HG02571 (cell line): ENCODE results near the gene CARMIL3.

ENCODE experiments used
- ATAC-seq: cut with Tn5 transposase; IDR thresholded peaks from one replicate; pipeline ENCODE4 v1.9.1; 2021; ENCODE audit warnings: mild to moderate bottlenecking, moderate library complexity; ENCODE audit not compliant: unreplicated experiment

The CARMIL3 gene

DNA sequence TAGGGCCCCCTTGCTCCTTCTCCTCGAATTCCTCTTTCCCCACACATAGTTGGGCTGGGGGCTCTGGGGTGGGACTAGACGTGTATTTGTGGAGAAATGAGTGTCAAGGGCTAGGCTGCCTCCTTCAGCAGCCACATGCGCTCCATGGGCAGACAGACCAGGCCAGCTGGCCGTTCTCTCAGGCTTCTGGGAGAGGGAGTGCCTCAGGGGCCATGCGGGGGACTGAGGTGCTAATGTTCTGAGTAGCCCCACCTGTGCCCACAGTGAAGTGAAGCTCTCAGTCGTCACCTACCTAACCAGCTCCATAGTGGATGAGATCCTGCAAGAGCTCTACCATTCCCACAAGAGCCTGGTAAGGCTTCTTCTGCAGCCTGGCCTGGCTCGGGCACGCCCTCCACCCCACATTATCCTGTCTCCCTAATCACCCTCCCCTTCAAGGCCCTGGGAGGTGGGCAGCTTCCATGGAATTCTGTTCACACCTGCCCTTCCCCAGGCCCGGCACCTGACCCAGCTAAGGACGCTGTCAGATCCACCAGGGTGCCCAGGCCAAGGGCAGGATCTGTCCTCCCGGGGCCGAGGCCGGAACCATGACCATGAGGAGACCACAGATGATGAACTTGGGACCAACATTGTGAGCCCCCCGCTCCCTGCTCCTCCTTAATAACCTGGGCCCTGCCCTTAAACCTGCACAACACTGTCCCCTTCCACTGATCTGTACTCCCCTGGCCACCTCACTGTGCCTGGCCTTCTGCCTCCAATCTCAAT is 10.6 kb downstream of the CARMIL3 start:
- no peak for ATAC-seq

DNA sequence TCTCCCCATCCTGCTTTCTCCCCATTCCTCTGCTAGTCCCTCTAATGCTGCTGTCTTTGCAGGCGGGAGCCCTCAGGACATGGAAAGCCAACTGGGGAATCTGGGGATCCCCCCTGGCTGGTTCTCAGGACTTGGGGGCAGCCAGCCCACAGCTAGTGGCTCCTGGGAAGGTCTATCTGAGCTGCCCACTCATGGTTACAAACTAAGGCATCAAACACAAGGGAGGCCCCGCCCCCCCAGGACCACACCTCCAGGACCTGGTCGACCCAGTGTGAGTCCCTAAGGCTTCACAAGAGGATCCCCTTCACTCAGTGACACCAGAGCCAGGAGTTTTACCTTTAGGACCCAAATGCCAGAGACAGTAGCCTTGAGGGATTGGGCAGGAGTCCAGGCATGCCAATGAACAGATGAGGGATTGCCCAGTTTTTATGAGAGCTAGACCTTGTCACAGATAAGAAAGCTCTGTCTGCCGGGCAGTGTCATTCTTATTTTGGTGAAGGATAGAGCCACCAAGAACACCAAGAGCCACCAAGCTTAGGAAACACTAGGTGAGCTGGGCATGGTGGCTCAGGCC is 11.5 kb downstream of the CARMIL3 start:
- ATAC-seq = no peak

DNA sequence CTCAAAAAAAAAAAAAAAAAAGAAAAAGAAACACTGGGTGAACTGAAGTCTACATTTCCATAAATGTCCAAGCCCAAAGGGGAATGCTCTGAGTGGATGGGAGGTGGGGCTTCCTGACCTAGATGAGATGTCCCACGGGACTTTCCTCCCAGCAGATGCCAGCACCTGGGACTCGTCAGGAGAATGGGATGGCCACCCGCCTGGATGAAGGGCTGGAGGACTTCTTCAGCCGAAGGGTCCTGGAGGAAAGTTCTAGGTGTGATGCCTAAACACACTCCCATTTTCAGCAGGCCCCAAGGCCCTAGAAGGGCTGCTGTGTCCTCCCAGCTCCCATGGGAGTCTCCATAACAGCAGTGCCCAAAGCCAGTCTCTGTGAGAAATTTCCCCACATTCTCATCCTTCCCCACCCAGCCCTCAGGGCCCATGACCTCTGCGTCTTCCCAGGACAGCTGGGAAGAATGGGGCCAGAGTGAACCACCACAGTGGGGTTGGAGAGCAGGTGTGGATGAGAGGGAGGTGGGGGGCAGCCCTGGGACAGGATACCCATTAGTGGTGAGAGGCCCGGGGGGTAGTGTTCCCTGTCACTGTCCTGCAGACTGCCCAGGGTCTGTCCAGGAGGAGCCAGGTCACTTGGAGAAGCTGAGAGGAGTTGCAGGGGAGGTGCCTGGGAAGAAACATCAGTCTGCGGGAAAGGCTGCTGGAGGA is 12.4 kb downstream of the CARMIL3 start:
- no peak for ATAC-seq

DNA sequence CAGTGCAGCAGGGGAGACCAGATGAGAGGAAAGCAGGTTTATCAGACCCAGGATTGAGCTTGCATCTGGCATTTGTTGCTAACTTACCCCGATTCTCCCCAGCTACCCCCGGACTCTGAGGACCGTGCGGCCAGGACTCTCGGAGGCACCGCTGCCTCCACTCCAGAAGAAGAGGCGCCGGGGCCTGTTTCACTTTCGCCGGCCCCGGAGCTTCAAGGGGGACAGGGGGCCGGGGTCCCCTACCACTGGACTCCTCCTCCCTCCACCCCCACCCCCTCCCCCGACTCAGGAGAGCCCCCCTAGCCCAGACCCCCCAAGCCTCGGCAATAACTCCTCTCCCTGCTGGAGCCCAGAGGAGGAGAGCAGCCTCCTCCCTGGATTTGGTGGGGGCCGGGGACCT is 13.0 kb downstream of the CARMIL3 start:
- ATAC-seq = no peak

DNA sequence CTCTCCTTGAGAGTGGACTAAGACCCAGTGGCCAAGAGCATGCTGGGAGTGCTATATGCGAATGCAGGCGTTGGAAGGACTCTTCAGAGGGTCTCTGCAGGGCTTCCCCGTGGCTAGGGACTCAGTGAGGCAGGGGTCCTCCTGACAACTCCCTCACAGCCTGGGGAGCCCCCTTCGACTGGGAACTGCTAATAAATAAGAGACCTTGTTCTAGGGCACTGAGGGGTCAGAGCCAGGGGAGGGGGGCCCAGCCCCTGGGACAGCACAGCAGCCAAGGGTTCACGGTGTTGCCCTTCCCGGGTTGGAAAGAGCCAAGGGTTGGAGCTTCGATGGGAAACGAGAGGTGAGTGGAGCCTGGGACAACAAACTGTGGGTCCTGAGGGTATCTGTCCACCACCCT is 13.6 kb downstream of the CARMIL3 start:
- ATAC-seq = no peak

DNA sequence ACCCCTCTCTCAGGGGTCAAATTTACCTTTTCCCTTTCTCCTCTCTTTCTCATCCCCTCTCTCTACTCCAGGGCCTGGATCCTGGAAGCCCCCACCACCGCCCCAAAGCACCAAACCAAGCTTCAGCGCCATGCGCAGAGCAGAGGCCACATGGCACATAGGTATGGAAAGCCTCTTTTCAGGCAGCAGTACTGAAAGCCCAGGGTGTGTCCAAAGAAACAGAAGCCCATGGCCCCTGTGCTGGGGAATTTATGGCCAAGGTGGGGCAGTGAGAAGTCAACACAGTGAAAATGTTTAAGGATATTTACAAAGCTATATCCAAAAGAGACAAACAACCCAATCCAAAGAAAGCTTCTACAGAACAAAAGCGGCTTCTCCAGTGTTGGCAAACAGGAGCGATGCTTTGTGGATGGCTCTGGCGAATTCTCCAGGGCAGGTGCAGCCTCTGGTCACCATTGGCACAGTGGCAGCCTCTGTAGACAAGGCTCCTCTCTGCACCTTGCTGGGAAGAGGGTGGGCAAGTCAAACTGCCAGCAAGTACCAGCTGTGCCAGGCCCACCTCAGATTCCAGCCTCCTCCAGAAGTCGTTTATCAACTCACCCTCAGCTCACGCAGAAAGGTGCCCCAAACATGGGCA is 14.8 kb downstream of the CARMIL3 start:
- no peak for ATAC-seq

DNA sequence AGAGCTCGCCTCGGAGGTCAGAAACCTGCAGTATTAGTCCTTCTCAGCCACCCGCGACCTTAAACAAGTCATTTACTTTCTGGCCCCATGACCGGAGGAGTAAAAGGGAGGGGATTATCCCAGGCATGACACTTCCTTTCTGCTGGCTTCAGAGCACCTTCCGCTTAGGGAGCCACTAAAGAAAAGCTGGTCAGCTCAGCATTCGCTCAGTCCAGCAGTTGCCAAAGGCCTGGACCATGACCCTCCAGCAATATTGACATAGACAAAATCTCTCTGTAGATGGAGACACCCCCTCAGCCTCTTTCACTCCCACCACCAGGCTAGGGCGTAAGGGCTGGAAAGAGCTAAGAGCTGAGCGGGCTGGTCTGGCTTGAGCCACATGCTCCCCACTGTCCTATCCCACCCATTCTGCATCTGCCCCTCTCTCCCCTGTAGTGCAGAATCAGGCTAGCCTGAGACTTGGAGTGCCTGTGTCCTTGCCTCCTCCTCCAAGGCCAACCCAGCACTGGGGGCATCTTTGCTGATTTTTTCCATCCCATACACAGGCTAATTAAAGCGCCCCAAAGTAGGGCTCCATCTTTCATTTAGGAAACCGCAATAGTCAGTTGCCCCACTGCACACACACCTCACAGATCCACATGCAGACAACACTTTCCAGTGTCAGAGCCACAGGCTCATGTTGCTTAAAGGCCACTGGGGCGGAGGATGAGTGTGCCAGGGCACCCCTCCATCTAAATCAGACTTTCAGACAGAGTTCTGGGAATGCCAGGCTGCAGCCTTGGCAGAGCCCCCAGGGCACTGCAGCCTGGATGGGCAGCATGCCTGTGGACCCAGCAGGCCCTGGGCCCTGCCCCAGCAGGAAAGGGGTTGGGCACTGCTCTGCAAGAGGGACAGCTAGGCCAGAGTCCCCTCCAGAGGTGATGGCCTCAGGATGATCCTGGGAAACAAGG is 15.6 kb downstream of the CARMIL3 start:
- ATAC-seq = no peak

DNA sequence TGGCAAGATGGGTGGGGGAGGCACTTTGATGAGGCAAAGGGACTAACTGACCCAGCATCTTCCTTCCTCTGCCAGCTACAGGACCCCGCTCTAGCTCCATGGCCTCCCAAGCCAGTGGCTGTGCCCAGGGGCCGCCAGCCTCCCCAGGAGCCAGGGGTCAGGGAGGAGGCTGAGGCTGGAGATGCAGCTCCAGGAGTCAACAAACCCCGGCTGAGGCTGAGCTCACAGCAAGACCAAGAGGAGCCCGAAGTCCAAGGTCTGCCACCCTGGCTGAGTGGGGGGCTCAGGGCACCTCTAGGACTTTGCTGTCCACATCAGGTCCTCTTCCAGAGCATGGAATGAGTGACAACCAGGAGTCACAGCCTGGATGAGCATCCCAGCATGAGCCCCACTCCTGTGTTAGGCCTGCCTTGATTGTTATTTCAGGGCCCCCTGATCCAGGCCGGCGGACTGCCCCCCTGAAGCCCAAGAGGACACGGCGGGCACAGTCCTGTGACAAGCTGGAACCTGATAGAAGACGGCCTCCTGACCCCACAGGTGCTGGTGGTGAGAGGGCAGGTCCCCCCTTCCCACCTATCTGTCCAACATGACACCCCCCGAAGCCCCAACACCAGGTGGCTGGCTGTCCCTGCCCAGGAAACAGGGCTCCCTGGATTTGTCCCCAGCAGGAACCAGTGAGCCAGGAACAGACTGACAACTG is 17.1 kb downstream of the CARMIL3 start:
- no peak for ATAC-seq

DNA sequence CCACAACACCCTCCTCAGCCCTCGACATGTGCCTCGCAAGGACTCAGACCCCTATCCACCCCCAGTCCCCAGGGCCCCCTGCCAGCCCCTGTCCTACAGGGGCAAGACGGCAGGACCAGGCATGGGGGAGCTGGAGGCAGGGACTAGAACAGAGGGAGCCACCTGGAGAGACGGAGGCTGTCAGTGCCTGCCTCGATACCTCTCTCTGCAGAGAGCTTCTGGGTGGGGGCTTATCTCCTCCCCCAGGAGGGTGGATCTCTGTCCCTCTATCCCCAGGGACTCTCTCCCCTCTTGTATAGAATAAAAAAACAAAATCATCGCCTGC is 17.6 kb downstream of the CARMIL3 start:
- no peak for ATAC-seq

DNA sequence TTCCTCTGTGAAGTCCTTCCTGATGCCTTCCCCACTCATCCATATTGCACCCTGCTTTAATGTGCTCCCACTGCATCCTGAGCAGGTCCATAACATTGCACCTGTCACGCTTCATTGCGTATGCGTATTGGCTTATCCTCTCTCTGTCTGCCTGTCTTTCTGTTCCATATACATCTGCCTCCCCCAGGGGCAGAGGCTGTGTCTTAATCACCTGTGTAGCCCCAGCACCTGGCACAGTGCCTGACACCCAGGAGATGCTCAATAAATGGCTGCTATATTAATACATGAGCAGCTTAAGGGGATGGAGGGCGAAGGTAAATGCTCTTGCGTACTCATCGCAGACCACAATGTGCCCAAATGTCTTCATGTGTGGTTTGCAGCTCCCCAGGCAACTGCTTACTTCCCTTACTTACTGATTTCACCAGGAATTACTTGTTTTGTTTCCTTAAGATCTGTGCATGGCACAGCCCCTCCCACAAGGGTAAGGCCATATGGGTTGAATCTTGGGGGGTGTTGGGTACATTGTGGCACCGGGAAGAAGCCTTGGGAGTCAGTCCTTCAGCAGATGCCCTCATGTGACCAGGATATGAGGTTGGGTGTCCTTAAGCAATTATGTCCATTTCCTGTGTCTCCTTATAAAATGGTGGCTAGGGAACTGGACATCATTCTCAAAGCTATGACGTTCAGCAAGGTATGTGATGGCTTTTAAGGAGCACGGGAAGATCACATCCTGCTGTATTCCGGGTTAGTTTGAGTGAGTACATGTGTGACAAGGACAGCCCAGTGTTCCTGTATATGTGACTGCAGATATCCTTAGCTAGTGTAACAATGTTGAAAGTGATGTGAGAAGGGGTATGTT is 18.7 kb downstream of the CARMIL3 start:
- ATAC-seq = no peak

DNA sequence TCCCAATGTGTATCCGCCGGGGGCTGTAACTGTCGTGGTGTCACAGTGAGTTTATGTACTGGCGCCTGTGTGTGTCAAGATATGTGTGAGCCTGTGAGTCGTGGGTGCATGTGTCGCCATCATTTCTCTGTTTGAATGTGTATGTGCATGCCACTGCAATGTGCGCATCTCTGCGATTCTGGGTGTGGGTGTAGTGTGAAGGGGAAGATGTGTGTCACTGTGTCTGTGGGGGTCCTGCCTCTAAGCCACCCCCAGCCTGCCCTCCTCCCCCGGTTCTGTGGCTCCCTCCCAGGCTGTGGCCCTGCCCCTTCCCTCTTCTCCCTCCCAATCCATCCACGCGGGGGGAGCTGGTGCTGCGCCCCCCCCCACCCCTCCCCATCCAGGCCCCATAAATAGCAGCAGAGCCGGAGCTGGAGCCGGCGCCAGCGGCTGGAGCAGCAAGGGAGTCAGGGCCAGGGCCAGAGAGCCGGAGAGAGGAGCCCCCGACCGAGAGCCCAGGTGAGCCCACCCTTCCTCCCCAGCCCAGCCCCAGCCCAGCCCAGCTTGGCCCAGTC is 19.4 kb downstream of the CARMIL3 start, which contains the start of gene CPNE6:
Gene CPNE6 (plus strand): TSS at position 419 of the 554 bp plus-strand sequence. CDS start 1,375 bp downstream, outside the sequence.
- ATAC-seq = no peak

DNA sequence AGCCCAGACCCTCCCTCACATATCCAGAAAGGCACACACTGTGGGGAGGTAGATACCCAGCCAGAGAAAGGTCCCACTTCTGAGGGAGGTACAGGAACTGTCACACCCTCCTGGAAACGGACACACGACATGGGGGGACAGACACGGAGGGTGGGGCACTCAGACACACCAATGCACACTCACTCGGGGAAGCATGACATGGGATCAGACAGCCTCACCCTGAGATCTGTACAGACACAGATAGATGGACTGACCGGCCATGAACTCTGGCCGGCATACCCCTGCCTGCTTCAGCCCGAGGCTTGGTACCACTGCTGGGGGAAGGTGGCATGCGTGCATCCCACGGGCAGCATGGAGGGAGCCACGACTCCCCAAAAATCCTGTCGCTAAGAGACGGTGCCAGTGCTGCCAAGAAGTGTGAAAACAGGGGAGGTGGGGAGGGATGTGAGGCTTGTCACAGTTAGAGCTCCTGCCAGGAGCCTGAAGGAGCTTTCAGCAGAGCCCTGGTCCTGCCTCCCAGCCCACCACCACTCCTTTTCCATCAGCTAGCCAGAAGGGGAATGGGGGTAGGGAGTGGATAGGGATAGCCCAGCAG is 20.1 kb downstream of the CARMIL3 start:
- ATAC-seq = no peak

DNA sequence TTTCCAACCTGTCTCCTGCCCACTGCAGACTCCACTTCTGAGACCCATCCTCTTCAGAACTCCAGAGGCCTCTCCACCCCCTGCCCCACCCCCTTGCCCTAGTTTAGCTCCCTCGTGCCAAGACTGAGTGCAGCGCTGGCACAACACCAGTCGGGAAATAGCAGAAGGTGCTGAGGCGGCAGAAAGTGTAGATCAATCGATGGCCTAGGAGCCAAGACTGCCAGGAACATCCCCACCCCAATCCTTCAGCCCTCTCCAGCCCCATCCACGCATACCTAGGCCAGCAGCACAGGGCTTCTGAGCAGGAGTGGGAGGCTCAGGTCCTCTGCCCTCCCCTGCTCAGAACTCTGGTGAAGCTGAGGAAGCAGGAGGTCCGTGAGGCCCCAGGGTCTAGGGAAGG is 20.6 kb downstream of the CARMIL3 start:
- ATAC-seq = no peak

DNA sequence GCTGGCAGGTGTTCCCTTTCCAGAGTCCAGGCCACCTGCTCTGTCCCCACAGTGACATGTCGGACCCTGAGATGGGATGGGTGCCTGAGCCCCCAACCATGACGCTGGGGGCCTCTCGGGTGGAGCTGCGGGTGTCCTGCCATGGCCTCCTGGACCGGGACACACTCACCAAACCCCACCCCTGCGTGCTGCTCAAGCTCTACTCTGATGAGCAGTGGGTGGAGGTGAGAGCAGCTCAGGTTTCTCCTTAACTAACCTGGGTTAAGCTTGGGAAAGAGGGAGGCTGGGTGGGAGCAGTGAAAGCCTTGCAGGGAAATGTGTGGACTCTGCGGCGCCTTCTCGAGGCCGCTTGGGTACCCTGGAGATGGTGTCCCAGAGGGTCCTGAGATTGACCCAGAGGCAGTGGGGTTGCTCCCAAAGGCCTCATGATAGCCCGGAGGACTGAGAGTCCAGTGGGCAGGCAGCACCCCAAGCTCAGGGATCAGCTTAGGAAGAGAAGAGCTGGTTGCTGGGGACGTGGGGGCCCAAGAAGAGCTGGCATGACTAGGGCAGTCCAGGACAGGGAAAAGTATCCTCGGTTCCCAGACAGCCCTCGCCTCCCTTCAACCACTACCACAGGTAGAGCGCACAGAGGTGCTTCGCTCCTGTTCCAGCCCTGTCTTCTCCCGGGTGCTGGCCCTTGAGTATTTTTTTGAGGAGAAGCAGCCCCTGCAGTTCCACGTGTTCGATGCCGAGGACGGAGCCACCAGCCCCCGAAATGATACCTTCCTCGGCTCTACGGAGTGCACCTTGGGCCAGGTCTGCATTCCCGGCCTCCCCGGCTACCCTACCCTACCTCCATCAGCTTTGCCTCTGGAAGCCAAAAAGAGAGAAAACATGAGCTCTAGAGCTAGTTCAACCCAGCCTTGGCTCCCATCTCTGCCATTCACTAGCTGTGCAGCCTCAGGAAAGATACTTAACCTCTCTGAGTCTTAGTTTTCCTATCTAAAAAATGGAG is 21.4 kb downstream of the CARMIL3 start:
- ATAC-seq = no peak

DNA sequence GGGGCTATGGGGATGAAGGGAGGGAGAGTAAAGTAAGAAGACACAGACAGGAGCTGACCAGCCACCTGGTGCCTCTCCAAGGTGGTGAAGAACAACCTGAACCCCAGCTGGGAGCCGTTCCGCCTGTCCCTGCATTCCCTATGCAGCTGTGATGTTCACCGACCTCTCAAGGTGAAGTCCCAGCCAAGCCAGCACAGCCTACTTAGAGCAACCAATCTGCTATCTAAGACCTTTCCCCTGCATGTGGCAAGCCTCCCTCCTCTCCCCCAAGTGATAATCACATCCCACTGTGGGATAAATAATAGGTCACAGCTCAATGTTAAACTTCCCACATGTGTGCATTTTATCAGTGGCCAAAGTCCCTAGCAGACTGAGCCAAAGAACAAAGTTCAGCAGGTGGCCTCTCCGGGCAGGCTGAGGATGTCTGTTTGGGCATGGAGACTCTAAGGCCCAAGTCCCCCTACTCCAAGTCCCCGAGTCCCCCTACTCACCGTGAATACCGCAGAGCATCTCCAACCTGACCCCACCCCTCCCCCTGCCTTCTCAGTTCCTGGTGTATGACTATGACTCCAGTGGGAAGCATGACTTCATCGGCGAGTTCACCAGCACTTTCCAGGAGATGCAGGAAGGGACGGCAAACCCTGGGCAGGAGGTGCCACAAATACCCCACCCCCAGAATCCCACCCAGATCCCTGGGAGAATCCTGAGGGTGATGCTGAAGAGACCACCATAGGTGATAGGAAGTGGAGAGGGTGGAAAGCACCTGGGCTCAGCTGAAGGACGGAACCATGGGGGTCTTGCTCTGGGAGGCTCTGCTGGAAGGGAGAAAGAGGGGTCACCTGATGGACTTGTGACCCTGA is 23.0 kb downstream of the CARMIL3 start:
- no peak for ATAC-seq
